GM12878 (cell line): ENCODE results near the gene PTCD2. TPM values are rescaled to one million over a fixed set of nuclear protein-coding genes. Genes with fewer than 3 reads are reported as not detected.
A peak's percentile ranks its signal among the peaks of the same experiment; 100 is the strongest.

Source experiments
- ATAC-seq: fragments of 200-7000 bp; cut with Tn5 transposase; 3 replicates; pipeline ENCODE4 v1.9.1; 2020; ENCODE audit warnings: mild to moderate bottlenecking, moderate library complexity
- BruUV-seq: library from RNA; stranded (reverse); fragments of 400-500 nt; replicated peaks from 2 replicates; lab custom pipeline; 2021; lab: Mats Ljungman, UMichigan
- CTCF ChIA-PET: fragments of 300-600 bp; sonication (Branson Sonifier 250); formaldehyde crosslinking; extraction: SDS; loops from one replicate; lab custom pipeline; 2021; ENCODE audit warnings: inconsistent platforms; lab: Yijun Ruan, JAX
- POLR2A ChIA-PET: fragments of 350-600 bp; formaldehyde crosslinking; extraction: SDS; loops from one replicate; lab custom pipeline; 2021; ENCODE audit warnings: inconsistent platforms; lab: Charles Lee
- RAD21 ChIA-PET: fragments of 300-600 bp; sonication (Branson Sonifier 250); formaldehyde crosslinking; loops from one replicate; lab custom pipeline; 2023; ENCODE audit warnings: antibody characterized with exemption; ENCODE audit not compliant: unreplicated experiment; lab: Charles Lee
- SMC1A ChIA-PET: fragments of 300-600 bp; sonication (Branson Sonifier 250); formaldehyde crosslinking; loops from one replicate; lab custom pipeline; 2023; ENCODE audit not compliant: unreplicated experiment, uncharacterized antibody; lab: Charles Lee
- DNase-seq: peaks from one replicate; pipeline ENCODE4 v3.0.0-alpha.2; 2011; ENCODE audit warnings: low read depth, low spot score
- FAIRE-seq: peaks from 3 replicates; lab custom pipeline; 2011; peaks lifted over from hg19 to GRCh38; lab: Jason Lieb, UNC
- H2AFZ ChIP-seq: 2 replicates; pipeline ENCODE4 v1.6.0; 2011; ENCODE audit warnings: low read depth, low read length, control low read depth; ENCODE audit not compliant: control insufficient read depth
- H3K27ac ChIP-seq: 2 replicates; pipeline ENCODE4 v1.5.1; 2011; ENCODE audit warnings: control low read depth; ENCODE audit not compliant: control insufficient read depth, insufficient read depth
- H3K27me3 ChIP-seq, 2 experiments: replicated peaks in 1 of 2; 2 replicates each; pipeline versions ENCODE4 v1.6.0 to v1.6.1; 2011; ENCODE audit warnings: low read length in 1 of 2; ENCODE audit not compliant: control insufficient read depth in 2 of 2, insufficient read depth in 2 of 2
- H3K36me3 ChIP-seq, 2 experiments: 2 replicates each; pipeline ENCODE4 v1.5.1; 2011; ENCODE audit warnings: low read length in 1 of 2; ENCODE audit not compliant: control insufficient read depth in 2 of 2, insufficient read depth in 2 of 2
- H3K4me1 ChIP-seq: 2 replicates; pipeline ENCODE4 v1.6.1; 2011; ENCODE audit warnings: mild to moderate bottlenecking, low read length, moderate library complexity, mixed read lengths; ENCODE audit not compliant: control insufficient read depth, insufficient read depth
- H3K4me2 ChIP-seq: 2 replicates; pipeline ENCODE4 v1.6.0; 2011; ENCODE audit warnings: control low read depth; ENCODE audit not compliant: control insufficient read depth, insufficient read depth
- H3K4me3 ChIP-seq: fragments of 200-600 bp; sonication (generic); 2 replicates; pipeline ENCODE4 v1.5.1; 2016
- H3K79me2 ChIP-seq: 2 replicates; pipeline ENCODE4 v1.6.0; 2011; ENCODE audit warnings: low read length; ENCODE audit not compliant: control insufficient read depth, insufficient read depth
- H3K9ac ChIP-seq: 2 replicates; pipeline ENCODE4 v1.8.0; 2011; ENCODE audit warnings: low read length, control low read depth, mixed read lengths; ENCODE audit not compliant: control insufficient read depth, insufficient read depth
- H3K9me3 ChIP-seq: replicated peaks from 3 replicates; pipeline ENCODE4 v1.5.1; 2011; ENCODE audit warnings: mild to moderate bottlenecking, low read length; ENCODE audit not compliant: control insufficient read depth, insufficient read depth
- H4K20me1 ChIP-seq: 2 replicates; pipeline ENCODE4 v1.6.0; 2011; ENCODE audit not compliant: control insufficient read depth, insufficient read depth
- ATF2 ChIP-seq: IDR thresholded peaks from 2 replicates; pipeline ENCODE4 v1.6.1; 2012; ENCODE audit warnings: low read length, inconsistent platforms
- CHD4 ChIP-seq: fragments of 200-600 bp; sonication (generic); IDR thresholded peaks from 2 replicates; pipeline ENCODE4 v1.6.1; 2016; ENCODE audit warnings: mild to moderate bottlenecking
- E2F4 ChIP-seq: IDR thresholded peaks from 2 replicates; pipeline ENCODE4 v1.6.1; 2012; ENCODE audit warnings: low read depth, low read length, improper control_type of control experiment
- IRF3 ChIP-seq: fragments of 450-650 bp; IDR thresholded peaks from 2 replicates; pipeline ENCODE4 v1.6.1; 2014; ENCODE audit warnings: mild to moderate bottlenecking
- IRF4 ChIP-seq: IDR thresholded peaks from 2 replicates; pipeline ENCODE4 v1.6.1; 2011; ENCODE audit warnings: low read depth, low read length
- MYB ChIP-seq: fragments of 150-350 bp; IDR thresholded peaks from 2 replicates; pipeline ENCODE4 v1.6.1; 2014; ENCODE audit warnings: mild to moderate bottlenecking, low read depth, low read length, borderline replicate concordance
- NFIC ChIP-seq: IDR thresholded peaks from 2 replicates; pipeline ENCODE4 v1.6.1; 2012; ENCODE audit warnings: low read depth, mild to moderate bottlenecking, inconsistent platforms, low read length, moderate library complexity
- NFXL1 ChIP-seq: fragments of 450-650 bp; IDR thresholded peaks from 2 replicates; pipeline ENCODE4 v1.6.1; 2017; ENCODE audit warnings: antibody characterized with exemption, mild to moderate bottlenecking, borderline replicate concordance
- NKRF ChIP-seq: fragments of 450-650 bp; conservative IDR thresholded peaks from 2 replicates; pipeline ENCODE4 v1.6.1; 2017; ENCODE audit warnings: mild to moderate bottlenecking, moderate library complexity
- RAD51 ChIP-seq: fragments of 450-650 bp; IDR thresholded peaks from 2 replicates; pipeline ENCODE4 v1.6.1; 2016; ENCODE audit warnings: moderate library complexity, mild to moderate bottlenecking, inconsistent platforms
- SP1 ChIP-seq: IDR thresholded peaks from one replicate; pipeline ENCODE4 v1.6.1; 2011; ENCODE audit warnings: low read depth, low read length
- USF1 ChIP-seq: IDR thresholded peaks from 2 replicates; pipeline ENCODE4 v1.6.1; 2011; ENCODE audit warnings: borderline replicate concordance, low read depth, mild to moderate bottlenecking, moderate library complexity, mixed read lengths, low read length; ENCODE audit not compliant: insufficient read depth; ENCODE audit errors: extremely low read length
- YBX1 ChIP-seq: fragments of 450-650 bp; IDR thresholded peaks from 2 replicates; pipeline ENCODE4 v1.6.1; 2016; ENCODE audit warnings: antibody characterized with exemption
- ZNF24 ChIP-seq: fragments of 450-650 bp; IDR thresholded peaks from 2 replicates; pipeline ENCODE4 v1.6.1; 2017; ENCODE audit warnings: antibody characterized with exemption, mild to moderate bottlenecking
- ZNF274 ChIP-seq: IDR thresholded peaks from one replicate; pipeline ENCODE4 v1.8.0; 2011; ENCODE audit not compliant: insufficient read length, insufficient read depth
- ZNF384 ChIP-seq: IDR thresholded peaks from 2 replicates; pipeline ENCODE4 v1.6.1; 2012; ENCODE audit warnings: low read depth, mild to moderate bottlenecking, low read length, improper control_type of control experiment, borderline replicate concordance
- WGBS: methylation state at CpG from one replicate; pipeline ENCODE4 v1.1.6; 2016; ENCODE audit warnings: low lambda C conversion rate; ENCODE audit not compliant: insufficient replicate concordance, insufficient coverage; ENCODE audit errors: missing lambda C conversion rate; 5-methylcytosine and 5-hydroxymethylcytosine counted together
- in situ Hi-C: fragments of 300-500 bp; cut with MboI; formaldehyde crosslinking; loops from 9 replicates; pipeline ENCODE4 v1.14.3; 2018; ENCODE audit warnings: mixed read lengths
- intact Hi-C: fragments of 100-400 bp; cut with micrococcal nuclease; formaldehyde crosslinking; loops from one replicate; pipeline ENCODE4 v1.14.2; 2022; ENCODE audit not compliant: unreplicated experiment
- polyA plus RNA-seq, 11 experiments: library from polyadenylated mRNA; depleted of rRNA in 4 of 11; unstranded in 6 of 11; stranded (reverse) in 5 of 11; fragments of >200 nt; fragmentation: Nextera tagmentation in 4 of 11; fragmentation: Illumina TruSeq in 1 of 11; extraction: Ambion mirVana in 4 of 11; extraction: Trizol in 1 of 11; gene quantifications; 1 replicate in 1 of 11; 2 replicates in 10 of 11; pipeline versions ENCODE4 v1.2.1 to v1.2.3, GENCODE V29; 2011 to 2016; ENCODE audit warnings: inconsistent platforms in 2 of 11, missing spikeins in 2 of 11, low read depth in 1 of 11
- total RNA-seq, 4 experiments: library from RNA; depleted of rRNA in 3 of 4; stranded (reverse); fragments of >200 nt in 3 of 4; fragmentation: Illumina TruSeq in 1 of 4; extraction: Trizol in 1 of 4; gene quantifications; 2 replicates each; pipeline versions ENCODE4 v1.2.1 to v1.2.3, GENCODE V29; 2013 to 2021

Gene PTCD2
- total and polyA plus RNA-seq, 10 of the 15 experiments (the other 5 are each of a cell fraction or from before 2014, with no cell fraction given), result 8.7 to 15.0 (median 11.9) TPM

- TF ChIP-seq IRF3 (no peak), ATF2 (no peak), ZNF384 (no peak), E2F4 (no peak)
These were observed 77.7 kb downstream of the PTCD2 start (continued) for GRCh38 chr5:72397836-72398235.

- 90% methylated on average over 1 of the region's 1 CpG for WGBS
- TF ChIP-seq IRF4 (no peak), RAD51 (no peak), SP1 (no peak), ZNF24 (no peak), ZNF274 (no peak), MYB (no peak), CHD4 (no peak), NFXL1 (peak; percentile 72; the same call in 1 of the 2 replicates), NFIC (no peak), NKRF (no peak), USF1 (no peak), YBX1 (no peak)
These were observed 80.8 kb downstream of the PTCD2 start for GRCh38 chr5:72400950-72401349.

More at GRCh38 chr5:72400950-72401349, 80.8 kb downstream of the PTCD2 start:
- Histone ChIP-seq H3K9me3 (peaks cover 24% of the 10 kb centered on the region), H3K4me1 (no peaks in the 10 kb centered on the region), H2AFZ (no peak overlapping the region), H3K79me2 (no peaks in the 10 kb centered on the region), H3K27me3 (no peaks in the 10 kb centered on the region), H3K9ac (no peak overlapping the region), H3K36me3 (no peaks in the 10 kb centered on the region), H4K20me1 (no peaks in the 10 kb centered on the region), H3K27ac (no peak overlapping the region), H3K4me3 (no peak overlapping the region), H3K4me2 (no peak overlapping the region)
- ATAC-seq (no peak), DNase-seq (no peak), FAIRE-seq (no peak)
- no TSS peak for BruUV-seq
- ChIA-PET POLR2A (no interaction called here), RAD21 (interaction anchor here (1.7 to 5.0 kb wide), 2 partner anchors 72 to 122 kb away, joined by 4 to 33 read pairs; no protein-coding TSS in a partner anchor), CTCF (interaction anchor here (1.8 to 22.6 kb wide), 2 partner anchors 101 to 126 kb away, joined by 4 to 323 read pairs; no protein-coding TSS in a partner anchor), SMC1A (interaction anchor here (0.9 to 7.0 kb wide), 7 partner anchors 13 to 123 kb away, joined by 3 to 74 read pairs (median 3); no protein-coding TSS in a partner anchor)
- intact Hi-C loops (no loop called here), in situ Hi-C loops (no loop called here)
